GM12801 (cell line): Measurements from ENCODE around the gene TIAM2.

Experiments used
- CTCF ChIP-seq: IDR thresholded peaks from one replicate; pipeline ENCODE4 v1.5.1; 2011; ENCODE audit warnings: control low read depth; ENCODE audit not compliant: insufficient read length; ENCODE audit errors: extremely low read depth

Gene TIAM2

GRCh38 chr6:155128977-155129376 is 133.9 kb downstream of the TIAM2 start:
- no peak for TF ChIP-seq CTCF

- TF ChIP-seq CTCF: no peak
These were observed 134.6 kb downstream of the TIAM2 start for GRCh38 chr6:155129744-155130143.

- no peak for TF ChIP-seq CTCF
These were observed 135.2 kb downstream of the TIAM2 start for GRCh38 chr6:155130161-155130853.

- TF ChIP-seq CTCF: no peak
These were observed 137.5 kb downstream of the TIAM2 start for GRCh38 chr6:155132617-155133016.

GRCh38 chr6:155141002-155141401 is 145.9 kb downstream of the TIAM2 start:
- TF ChIP-seq CTCF: no peak

GRCh38 chr6:155141512-155141911 is 146.4 kb downstream of the TIAM2 start:
- no peak for TF ChIP-seq CTCF

- no peak for TF ChIP-seq CTCF
These were observed 147.3 kb downstream of the TIAM2 start for GRCh38 chr6:155142168-155143028.
